Activated CD8-positive, alpha-beta memory T cell treated with anti-CD3 and anti-CD28 coated beads for 36 hours (primary cell): ENCODE measurements around the gene SYNGR1. TPM values are rescaled to one million over a fixed set of nuclear protein-coding genes. Genes with fewer than 3 reads are reported as not detected.

ENCODE experiments used
- CTCF ChIA-PET: fragments of 350-600 bp; sonication (Branson Sonifier 250); formaldehyde crosslinking; loops from one replicate; lab custom pipeline; 2021; ENCODE audit warnings: antibody characterized with exemption; lab: Charles Lee
- POLR2A ChIA-PET: fragments of 350-600 bp; sonication (Branson Sonifier 250); formaldehyde crosslinking; loops from one replicate; lab custom pipeline; 2021; ENCODE audit warnings: antibody characterized with exemption; lab: Charles Lee
- total RNA-seq, 2 experiments: library from RNA; stranded (reverse); gene quantifications; one replicate each; pipeline ENCODE4 v1.2.3, GENCODE V29; 2021

The SYNGR1 gene
- total RNA-seq, 2 experiments from 2014 or later, result 3.8 to 4.2 TPM

DNA sequence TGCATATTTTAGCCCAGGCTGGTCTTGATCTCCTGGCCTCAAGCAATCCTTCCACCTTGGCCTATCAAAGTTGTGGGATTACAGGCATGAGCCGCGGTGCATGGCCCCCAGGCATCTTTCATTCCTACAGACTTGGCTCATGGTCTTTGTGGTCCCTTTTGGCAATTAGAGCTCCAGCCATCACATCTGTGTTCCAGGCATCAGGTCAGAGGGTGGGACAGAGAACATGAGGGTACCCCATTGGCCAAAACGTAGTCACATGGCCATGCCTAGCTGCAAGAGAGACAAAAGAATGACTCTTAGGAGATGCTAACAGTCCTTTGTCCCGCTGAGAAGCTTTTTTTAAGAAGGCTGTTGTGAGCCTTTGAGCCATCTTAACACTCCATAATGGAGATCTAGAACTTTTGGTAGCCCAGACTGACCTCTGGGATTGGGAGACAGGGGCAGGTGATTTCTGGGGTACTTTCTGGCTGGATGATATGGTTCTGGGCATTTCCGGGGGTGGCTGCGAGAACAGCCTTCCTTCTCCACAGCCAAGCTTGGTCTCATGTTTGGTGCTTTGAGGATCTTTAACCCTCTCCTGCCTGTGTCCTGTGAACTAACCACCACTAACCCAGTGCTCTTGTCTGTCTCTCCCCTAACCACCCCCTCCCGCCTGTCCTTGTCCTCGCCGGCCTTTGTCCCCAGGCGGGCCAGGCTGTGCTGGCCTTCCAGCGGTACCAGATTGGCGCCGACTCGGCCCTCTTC lies 31.4 kb downstream of the SYNGR1 start:
- CTCF ChIA-PET, result no interaction called here

DNA sequence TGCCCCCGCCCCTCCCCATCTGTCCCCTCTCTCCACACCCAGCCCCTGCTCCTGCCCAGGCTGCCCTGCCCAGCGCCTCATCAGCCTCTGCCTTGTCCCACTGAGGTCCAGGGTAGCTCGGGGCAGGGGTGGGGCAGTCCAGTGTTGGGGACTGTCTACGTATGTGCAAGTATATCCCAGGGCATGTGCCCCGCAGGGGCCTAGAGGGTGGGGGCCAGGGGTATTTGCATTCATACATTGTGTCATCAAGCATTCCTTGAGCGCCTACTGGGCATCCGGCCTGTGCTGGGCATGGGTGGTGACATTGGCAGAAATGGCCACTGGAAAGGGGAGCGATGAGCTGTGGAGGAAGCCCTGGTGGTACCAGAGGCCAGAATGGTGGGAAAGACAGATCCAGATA lies 32.1 kb downstream of the SYNGR1 start:
- CTCF ChIA-PET, result no interaction called here

More for the DNA sequence above, 31.4 kb downstream of the SYNGR1 start:
- POLR2A ChIA-PET, result no interaction called here

DNA sequence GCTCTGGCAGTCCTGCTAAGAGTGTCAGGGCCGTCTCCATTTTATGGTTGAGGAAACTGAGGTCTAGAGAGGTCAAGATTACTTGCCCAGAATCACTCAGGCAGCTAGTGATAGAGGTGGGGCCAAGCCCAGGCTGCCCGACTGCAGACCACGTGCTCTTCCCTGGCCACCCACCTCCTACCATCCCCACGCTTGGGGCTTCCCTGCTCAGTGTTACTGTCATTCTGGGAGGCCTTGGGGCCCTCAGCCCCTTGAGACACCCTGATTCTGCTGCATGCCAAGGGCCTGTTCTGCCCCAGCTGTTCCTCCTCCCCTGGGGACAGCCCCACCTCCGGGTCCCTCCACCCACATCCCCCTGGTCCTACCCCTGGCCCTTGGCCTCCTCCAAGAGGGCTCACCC lies 32.6 kb downstream of the SYNGR1 start:
- POLR2A ChIA-PET, result no interaction called here
- CTCF ChIA-PET, result no interaction called here

More for the DNA sequence above, 32.1 kb downstream of the SYNGR1 start:
- POLR2A ChIA-PET, result no interaction called here

DNA sequence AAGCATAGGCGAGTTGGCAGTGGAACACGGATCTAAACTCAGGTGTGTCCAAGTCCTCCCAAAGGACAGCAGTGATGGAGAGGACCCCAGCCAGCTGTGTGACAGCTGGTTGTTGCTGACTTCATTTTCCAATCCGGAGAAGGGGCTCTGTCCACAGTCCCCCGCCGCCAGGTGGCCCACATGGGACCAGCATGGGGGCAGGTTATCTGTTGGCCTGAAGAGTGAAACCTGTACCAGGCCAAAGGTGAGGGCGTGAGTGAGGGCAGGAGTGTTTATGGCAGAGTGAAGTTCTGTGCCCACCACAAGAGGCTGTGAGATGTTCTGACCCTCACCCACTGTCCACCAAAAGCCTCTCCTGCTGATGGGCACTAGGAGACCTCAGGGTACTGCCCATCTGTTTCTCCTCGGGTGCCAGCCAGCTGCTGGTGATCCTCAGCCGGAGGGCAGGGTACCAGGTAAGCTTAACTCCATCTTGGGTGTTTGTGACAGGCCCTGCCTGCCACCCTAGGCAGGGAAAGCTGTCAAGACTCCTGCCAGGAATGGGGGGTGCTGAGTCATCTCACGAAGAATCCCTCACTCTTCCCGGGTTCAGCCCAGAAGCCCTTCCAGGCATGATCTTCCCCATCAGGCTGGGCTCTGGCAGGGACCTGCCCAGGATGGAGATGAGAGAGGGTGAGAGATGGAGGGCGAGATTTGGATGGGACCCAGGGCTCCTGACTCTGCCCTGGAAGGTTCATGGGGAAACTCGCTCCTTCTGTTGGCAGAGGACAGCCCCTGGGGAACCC lies 34.2 kb downstream of the SYNGR1 start:
- POLR2A ChIA-PET, result no interaction called here
- CTCF ChIA-PET, result no interaction called here

DNA sequence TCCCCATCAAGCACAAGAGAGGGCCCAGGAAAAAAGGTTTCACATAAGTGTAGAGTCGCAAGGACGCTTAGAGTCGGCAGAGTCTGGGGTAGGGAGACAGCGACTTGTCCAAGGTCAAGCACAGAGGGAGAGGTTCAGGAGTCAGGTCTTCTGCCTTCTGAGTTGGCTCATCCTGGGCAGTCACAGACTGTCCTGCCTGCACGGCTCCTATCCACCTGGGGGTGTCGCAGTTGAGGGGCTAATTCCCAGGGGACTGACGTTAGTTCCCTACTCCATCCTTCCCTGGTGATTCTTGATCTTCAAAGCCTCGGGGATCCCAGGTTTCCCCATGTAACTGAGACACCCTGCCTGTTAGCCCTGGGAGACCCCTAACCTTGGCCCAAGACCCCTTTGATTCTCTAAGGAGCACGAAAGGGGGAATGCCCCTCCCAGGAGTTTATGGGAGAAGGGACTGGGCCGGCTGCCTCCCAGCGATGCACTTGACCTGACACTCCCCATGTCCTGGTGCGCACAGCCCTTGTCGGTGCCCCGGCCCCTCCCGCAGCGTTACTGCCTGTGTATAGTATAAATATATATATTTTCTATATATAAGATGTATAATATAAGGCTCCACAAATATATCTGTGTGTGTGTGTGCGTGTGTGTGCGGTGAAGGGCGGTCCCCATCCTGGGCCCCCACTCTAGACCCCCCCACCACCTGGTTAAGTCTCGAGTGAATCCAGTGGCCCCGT lies 35.1 kb downstream of the SYNGR1 start:
- POLR2A ChIA-PET, result no interaction called here
- CTCF ChIA-PET, result no interaction called here

DNA sequence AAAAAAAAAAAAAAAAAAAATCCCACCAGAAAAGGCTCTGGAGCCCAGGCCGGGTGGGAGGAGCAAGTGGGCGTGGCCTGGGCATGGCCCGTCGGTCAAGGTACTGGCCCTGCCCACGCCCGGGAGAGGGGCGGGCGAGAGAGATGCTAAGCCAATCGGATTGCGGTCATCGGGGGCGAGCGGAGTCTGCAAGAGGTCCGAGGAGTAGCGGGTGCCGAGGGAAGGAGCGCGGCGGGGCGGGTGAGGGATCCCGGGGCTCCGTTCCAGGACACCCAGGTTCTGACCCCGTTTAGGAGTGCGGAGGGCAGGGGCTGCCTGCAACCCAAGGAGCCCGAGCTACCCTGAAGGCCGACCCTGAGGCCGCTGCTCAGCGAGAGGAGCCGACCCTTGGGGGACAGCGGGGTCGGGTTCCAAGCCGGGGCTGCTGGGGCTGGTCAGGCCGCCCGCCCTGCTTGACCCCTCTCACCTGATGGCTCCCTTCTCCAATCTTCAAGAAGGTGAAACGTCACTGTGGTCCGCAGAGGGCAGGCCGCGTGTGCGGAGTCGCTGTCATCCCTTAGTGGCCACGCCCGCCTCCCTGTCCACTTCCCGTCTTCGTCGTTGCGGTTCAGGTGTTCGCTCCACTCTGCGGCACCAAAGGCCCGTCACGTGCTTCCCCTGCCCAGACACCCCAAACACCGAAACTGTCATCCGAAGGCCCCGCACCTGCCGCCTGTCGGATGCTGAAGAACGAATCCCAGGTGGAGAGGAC lies 38.6 kb downstream of the SYNGR1 start:
- ChIA-PET POLR2A (interaction anchor here (0.7 kb wide), 3 partner anchors 71 to 573 kb away, joined by 3 to 11 read pairs (median 7); no protein-coding TSS in a partner anchor), CTCF (interaction anchor here (0.6 to 1.4 kb wide), 4 partner anchors 9 to 140 kb away, joined by 3 read pairs; no protein-coding TSS in a partner anchor)

DNA sequence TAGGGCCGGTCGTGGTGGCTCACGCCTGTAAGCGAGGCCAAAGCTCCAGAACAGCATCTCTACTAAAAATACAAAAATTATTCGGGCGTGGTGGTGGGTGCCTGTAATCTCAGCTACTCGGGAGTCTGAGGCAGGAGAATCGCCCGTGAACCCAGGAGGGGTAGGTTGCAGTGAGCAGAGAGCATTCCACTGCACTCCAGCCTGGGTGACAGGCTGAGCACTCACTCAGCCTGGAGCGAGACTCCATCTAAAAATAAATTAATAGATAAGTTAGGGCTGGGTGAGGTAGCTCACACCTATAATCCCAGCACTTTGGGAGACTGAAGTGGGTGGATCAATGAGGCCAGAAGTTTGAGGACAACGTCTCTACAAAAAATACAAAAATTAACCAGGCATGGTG lies 39.6 kb downstream of the SYNGR1 start:
- CTCF ChIA-PET, result interaction anchor here (0.5 to 1.4 kb wide), 2 partner anchors 34 to 58 kb away, joined by 3 read pairs; no protein-coding TSS in a partner anchor
- POLR2A ChIA-PET, result interaction anchor here (0.8 to 1.2 kb wide), 2 partner anchors 11 to 70 kb away, joined by 3 to 6 read pairs; no protein-coding TSS in a partner anchor

DNA sequence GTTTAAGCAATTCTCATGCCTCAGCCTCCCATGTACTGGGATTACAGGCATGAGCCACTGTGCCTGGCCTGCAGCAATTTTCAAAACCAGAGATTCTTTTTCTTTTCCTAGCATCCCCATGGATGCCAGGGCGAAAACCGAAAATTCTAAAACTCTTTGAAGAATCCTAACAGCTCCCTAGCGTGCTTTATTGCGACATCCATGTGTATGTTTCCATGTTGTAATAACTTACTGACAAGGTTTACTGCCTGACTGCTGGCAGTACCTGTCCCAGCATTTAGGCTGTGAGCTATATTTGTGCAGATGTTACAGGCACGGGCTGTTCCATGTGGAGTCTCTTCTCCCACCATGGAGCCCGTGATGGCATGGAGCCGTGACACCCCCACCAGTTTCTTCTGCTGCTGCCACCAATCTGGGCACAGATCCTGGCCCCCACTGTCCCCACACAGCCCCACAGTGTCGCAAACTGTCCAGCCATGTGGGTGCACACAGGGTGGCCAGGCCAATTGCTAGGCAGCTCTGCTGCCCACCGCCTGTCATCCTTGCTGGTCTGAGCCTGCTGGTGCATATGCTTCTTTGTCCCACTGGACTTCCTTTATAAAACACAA lies 42.7 kb downstream of the SYNGR1 start:
- CTCF ChIA-PET, result interaction anchor here (0.6 kb wide), 1 partner anchor 228 kb away, joined by 3 read pairs; no protein-coding TSS in a partner anchor
- POLR2A ChIA-PET, result no interaction called here

DNA sequence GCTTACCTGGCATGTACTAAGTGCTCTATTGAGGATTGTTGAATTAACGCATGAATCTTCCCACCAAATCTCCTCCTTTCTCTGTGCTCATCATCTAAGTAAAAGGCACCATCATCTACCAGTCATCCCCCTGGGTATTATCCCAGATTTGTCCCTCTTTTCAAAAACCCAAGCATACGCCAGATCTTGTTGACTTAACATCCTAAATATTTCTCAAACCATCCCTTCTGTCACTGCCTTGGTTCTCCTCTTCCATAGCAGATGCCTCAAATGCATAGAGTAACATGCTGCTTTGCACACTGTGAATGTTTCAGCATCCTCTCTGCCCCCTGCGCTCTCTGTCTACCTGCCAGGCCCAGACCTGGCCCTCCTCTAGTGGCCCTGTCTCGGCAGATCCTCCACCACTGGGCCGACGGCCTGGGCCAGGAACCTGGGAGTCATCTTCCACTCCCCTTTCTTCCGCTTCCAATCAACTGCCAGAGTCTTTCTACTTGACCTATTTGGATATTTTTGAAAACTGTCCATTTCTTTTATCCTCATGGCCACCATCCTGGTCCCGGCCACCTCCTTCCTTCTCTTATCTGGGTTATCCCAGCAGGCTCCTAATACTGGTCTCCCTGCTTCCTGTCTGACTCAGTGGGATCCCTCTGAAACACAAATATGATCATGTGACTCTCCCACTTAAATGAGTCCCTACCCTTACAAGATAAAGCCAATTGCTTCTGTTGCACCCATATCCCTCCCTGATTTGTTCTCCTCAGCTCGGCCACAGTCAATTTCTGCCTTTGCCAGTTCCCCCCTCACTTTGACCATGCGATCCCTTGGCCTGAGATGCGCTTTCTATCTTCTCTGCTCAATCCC lies 46.4 kb downstream of the SYNGR1 start:
- ChIA-PET CTCF (no interaction called here), POLR2A (no interaction called here)

DNA sequence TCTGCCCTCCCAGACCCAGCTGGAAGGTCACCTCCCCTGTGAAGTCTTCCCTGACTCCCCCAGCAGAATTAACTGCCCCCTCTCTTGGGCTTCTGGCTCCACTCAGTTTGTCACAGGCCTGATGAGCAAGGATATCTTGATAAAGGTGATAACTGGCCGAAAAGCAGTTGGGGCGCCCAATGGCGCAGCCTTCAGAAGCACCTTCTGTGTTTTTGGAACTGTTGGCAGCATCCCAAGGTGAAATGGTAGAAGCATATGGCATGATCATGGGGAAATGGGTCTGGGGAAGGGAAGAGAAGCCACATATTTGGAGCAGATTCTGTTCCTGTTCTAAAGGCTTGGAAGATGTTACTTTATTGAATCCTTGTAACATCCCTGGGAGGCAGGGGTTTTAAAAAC lies 47.0 kb downstream of the SYNGR1 start:
- ChIA-PET CTCF (interaction anchor here (1.6 kb wide), 1 partner anchor 9 kb away, joined by 3 read pairs; no protein-coding TSS in a partner anchor), POLR2A (no interaction called here)

DNA sequence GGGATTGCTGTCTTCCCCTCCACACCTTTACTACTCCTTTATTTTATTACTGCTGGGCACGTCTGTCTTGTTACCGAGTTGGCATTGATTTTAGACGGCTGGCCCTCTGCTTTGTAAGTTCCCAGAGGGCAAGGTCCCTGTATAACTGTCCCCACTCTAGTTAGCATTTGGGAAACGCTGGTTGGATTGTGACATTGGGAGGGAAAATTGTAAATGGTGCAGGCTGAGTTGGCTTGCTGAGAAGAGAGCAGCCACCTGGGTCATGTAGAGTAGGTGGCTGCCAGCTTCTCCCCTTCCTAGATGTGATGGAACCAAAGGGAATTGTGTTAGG lies 51.5 kb downstream of the SYNGR1 start:
- POLR2A ChIA-PET, result no interaction called here
- CTCF ChIA-PET, result no interaction called here

DNA sequence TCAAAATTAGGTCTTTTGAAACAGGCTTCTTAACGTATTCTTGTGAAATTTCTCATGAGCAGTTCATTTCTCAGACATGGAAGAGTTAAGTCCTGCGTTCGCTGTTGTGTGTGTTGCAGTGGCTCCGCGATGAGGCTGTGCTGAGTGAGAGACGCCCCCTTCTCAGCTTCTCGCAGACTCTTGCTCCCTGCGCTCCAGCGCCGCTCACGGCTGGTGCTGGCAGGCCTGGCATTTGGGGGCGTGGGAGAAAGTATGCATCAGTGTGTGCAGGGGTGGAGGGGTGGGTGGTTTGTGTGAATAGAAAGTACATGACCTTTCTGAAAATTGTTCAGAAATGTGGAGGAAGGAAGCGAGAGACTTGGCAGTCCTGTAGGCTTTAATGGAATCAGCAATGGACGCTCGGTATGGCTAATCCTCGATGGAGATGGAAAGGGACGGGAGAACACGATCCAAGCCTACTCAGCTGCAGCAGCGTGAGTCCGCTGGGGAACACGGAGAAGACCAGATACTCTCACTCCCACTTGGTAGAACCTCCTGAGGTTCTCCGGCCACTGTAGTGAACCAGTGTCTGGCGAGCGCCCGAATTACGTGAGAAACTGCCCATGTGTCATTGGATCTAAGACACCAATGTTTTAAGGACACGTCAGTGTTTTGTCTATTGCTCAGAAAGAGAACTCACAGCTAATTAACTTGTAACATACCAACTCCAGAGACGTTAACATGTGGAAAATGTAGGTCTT lies 55.7 kb downstream of the SYNGR1 start:
- CTCF ChIA-PET, result interaction anchor here (0.6 to 1.0 kb wide), 2 partner anchors 88 to 649 kb away, joined by 3 to 4 read pairs; no protein-coding TSS in a partner anchor
- POLR2A ChIA-PET, result interaction anchor here (0.6 kb wide), 1 partner anchor 499 kb away, joined by 3 read pairs; no protein-coding TSS in a partner anchor

DNA sequence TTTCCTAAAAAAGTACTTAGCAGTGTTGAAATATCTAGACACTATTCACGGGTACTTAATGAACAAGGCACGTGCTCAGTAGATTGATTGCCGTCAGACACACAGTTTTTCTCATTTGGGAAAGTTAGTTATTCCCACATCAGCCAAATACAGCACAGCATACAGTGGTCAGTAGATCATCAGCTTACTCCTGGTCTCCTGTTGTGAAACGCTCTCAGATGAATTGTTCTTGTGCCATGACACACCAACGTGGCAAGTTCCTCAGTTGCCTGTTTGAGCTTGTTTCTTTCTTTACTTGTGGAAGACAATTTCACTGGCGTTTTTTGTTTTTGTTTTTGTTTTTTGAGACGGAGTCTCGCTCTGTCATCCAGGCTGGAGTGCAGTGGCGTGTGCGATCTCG lies 58.4 kb downstream of the SYNGR1 start:
- CTCF ChIA-PET, result no interaction called here
- POLR2A ChIA-PET, result no interaction called here

DNA sequence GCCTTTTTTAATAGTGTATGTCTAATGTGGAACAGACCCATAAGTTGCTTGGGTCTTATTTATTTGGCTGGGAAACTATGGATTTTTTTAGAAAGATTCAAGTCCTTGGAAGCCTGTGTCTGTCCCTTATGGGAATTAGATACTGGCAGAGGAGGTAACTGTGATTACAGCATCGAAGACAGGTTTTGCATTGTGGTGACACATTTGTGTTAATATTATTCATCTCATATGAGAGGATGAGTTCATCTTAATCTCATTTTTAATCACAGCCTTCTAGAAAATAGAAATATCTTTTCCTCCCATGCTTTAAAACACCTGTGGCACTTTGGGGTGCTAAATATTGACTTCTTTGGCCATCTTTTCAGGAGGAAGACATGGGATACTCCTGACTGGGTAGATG lies 59.0 kb downstream of the SYNGR1 start:
- CTCF ChIA-PET, result no interaction called here
- POLR2A ChIA-PET, result no interaction called here

DNA sequence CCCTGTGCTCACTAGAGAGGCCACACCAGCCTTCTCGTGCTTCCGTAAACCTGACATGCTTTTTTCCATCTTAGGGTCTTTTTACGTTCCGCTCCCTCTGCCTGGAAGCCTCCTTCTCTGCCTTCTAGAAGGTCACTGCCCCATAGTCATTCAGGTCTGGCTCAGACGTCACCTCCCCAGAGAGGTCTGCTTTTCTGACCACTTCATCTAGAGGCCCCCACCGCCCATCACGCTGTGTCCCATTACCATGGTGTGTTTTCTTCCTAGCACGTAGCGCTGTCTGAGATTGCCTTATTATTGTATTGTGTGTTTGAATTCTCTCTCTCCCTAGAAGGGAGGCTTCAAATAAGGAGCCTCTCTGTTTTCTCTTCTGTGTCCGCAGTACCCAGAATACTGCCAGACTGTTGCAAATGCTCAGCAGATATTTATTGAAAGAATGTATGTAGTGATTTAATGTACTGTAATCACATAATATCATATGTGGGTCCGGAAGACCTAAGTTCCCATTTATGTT lies 59.8 kb downstream of the SYNGR1 start:
- ChIA-PET POLR2A (no interaction called here), CTCF (interaction anchor here (1.5 kb wide), 1 partner anchor 10 kb away, joined by 6 read pairs; the partner anchor contains the start of gene TAB1)

DNA sequence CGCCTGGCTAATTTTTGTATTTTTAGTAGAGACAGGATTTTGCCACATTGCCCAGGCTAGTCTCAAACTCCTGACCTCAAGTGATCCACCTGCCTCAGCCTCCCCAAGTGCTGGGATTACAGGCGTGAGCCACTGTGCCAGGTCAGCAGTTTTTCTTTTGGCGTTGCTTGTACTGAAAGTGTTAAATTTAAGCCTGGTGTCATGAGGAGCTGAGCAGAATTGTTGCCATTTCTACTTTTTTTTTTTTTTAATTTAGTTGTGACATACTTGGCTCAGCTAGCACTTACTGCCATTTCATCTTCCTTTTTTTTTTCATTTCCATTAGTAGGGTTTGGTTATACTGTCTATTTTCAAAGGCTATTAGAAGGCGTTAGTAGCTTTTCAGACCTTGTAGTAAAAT lies 60.5 kb downstream of the SYNGR1 start:
- POLR2A ChIA-PET, result interaction anchor here (1.4 kb wide), 1 partner anchor 10 kb away, joined by 3 read pairs; the partner anchor contains the start of gene TAB1
- CTCF ChIA-PET, result interaction anchor here (1.5 kb wide), 1 partner anchor 11 kb away, joined by 6 read pairs; the partner anchor contains the start of gene TAB1
